HepG2 (cell line): ENCODE measurements around the gene SEC61B. TPM values are rescaled to one million over a fixed set of nuclear protein-coding genes. Genes with fewer than 3 reads are reported as not detected.
A peak's percentile ranks its signal among the peaks of the same experiment; 100 is the strongest.

ENCODE experiments used
- JUNB ChIP-seq: sonication (generic); formaldehyde crosslinking; IDR thresholded peaks from 2 replicates; pipeline ENCODE4 v1.8.0; 2022; ENCODE audit warnings: missing genetic modification reagents, mild to moderate bottlenecking, borderline replicate concordance
- NFATC3 ChIP-seq: sonication (generic); formaldehyde crosslinking; IDR thresholded peaks from 2 replicates; pipeline ENCODE4 v1.5.1; 2020; ENCODE audit warnings: mild to moderate bottlenecking, missing genetic modification reagents
- PAWR ChIP-seq: sonication (generic); formaldehyde crosslinking; IDR thresholded peaks from 2 replicates; pipeline ENCODE4 v1.4.0; 2020; ENCODE audit warnings: missing genetic modification reagents, mild to moderate bottlenecking, borderline replicate concordance
- ZFX ChIP-seq: sonication (generic); formaldehyde crosslinking; IDR thresholded peaks from 2 replicates; pipeline ENCODE4 v1.4.0; 2020; ENCODE audit warnings: mild to moderate bottlenecking, low read depth, missing genetic modification reagents, moderate library complexity
- ZNF143 ChIP-seq: sonication (generic); formaldehyde crosslinking; IDR thresholded peaks from 2 replicates; pipeline ENCODE4 v1.4.0; 2020; ENCODE audit warnings: missing genetic modification reagents
- ZNF17 ChIP-seq: sonication (generic); formaldehyde crosslinking; IDR thresholded peaks from 2 replicates; pipeline ENCODE4 v1.5.0; 2020; ENCODE audit warnings: mild to moderate bottlenecking, missing genetic modification reagents
- ZNF326 ChIP-seq: sonication (generic); formaldehyde crosslinking; IDR thresholded peaks from 2 replicates; pipeline ENCODE4 v1.4.0; 2020; ENCODE audit warnings: missing genetic modification reagents, borderline replicate concordance
- ZNF431 ChIP-seq: sonication (generic); formaldehyde crosslinking; IDR thresholded peaks from 2 replicates; pipeline ENCODE4 v1.9.0; 2022; ENCODE audit warnings: missing genetic modification reagents, low read depth, mild to moderate bottlenecking, borderline replicate concordance
- ZNF564 ChIP-seq: sonication (generic); formaldehyde crosslinking; IDR thresholded peaks from 2 replicates; pipeline ENCODE4 v1.8.1; 2023; ENCODE audit warnings: mild to moderate bottlenecking, missing genetic modification reagents
- ZNF773 ChIP-seq: sonication (generic); formaldehyde crosslinking; IDR thresholded peaks from 2 replicates; pipeline ENCODE4 v1.4.0; 2020; ENCODE audit warnings: missing genetic modification reagents, borderline replicate concordance
- polyA plus RNA-seq, 8 experiments: library from polyadenylated mRNA; depleted of rRNA in 3 of 8; stranded (reverse) in 7 of 8; unstranded in 1 of 8; fragments of >200 nt; fragmentation: Illumina TruSeq in 4 of 8; extraction: Trizol in 4 of 8; gene quantifications; 2 replicates each; pipeline versions ENCODE4 v1.2.1 to v1.2.3, GENCODE V29; 2011 to 2016; ENCODE audit warnings: low read depth in 4 of 8, missing spikeins in 1 of 8, mixed read lengths in 1 of 8; ENCODE audit not compliant: insufficient read depth in 1 of 8
- total RNA-seq, 5 experiments: library from RNA; depleted of rRNA; stranded (reverse); fragments of >200 nt; fragmentation: Illumina TruSeq; extraction: Trizol; gene quantifications; 2 replicates each; pipeline ENCODE4 v1.2.3, GENCODE V29; 2016; ENCODE audit warnings: low read depth in 1 of 5
- TF ChIP-seq, protein P1 (sequence below): sonication (generic); formaldehyde crosslinking; conservative IDR thresholded peaks from 2 replicates; pipeline ENCODE4 v1.4.0; 2020; ENCODE audit warnings: mild to moderate bottlenecking, missing genetic modification reagents, moderate library complexity
- TF ChIP-seq, protein P2 (sequence below): sonication (generic); formaldehyde crosslinking; IDR thresholded peaks from 2 replicates; pipeline ENCODE4 v1.4.0; 2020; ENCODE audit warnings: missing genetic modification reagents; ENCODE audit errors: not compliant biosample characterization
- TF ChIP-seq, protein P3 (sequence below): sonication (generic); formaldehyde crosslinking; IDR thresholded peaks from 2 replicates; pipeline ENCODE4 v1.4.0; 2020; ENCODE audit warnings: missing genetic modification reagents
- TF ChIP-seq, protein P4 (sequence below): IDR thresholded peaks from 2 replicates; pipeline ENCODE4 v1.6.1; 2012; ENCODE audit warnings: low read length, improper control_type of control experiment
- TF ChIP-seq, protein P5 (sequence below): sonication (generic); formaldehyde crosslinking; IDR thresholded peaks from 2 replicates; pipeline ENCODE4 v1.5.0; 2020; ENCODE audit warnings: missing genetic modification reagents

Gene SEC61B
- total and polyA plus RNA-seq, 2 of the 13 experiments (the other 11 are each of a cell fraction or from before 2014, with no cell fraction given): 191 to 368 TPM

DNA sequence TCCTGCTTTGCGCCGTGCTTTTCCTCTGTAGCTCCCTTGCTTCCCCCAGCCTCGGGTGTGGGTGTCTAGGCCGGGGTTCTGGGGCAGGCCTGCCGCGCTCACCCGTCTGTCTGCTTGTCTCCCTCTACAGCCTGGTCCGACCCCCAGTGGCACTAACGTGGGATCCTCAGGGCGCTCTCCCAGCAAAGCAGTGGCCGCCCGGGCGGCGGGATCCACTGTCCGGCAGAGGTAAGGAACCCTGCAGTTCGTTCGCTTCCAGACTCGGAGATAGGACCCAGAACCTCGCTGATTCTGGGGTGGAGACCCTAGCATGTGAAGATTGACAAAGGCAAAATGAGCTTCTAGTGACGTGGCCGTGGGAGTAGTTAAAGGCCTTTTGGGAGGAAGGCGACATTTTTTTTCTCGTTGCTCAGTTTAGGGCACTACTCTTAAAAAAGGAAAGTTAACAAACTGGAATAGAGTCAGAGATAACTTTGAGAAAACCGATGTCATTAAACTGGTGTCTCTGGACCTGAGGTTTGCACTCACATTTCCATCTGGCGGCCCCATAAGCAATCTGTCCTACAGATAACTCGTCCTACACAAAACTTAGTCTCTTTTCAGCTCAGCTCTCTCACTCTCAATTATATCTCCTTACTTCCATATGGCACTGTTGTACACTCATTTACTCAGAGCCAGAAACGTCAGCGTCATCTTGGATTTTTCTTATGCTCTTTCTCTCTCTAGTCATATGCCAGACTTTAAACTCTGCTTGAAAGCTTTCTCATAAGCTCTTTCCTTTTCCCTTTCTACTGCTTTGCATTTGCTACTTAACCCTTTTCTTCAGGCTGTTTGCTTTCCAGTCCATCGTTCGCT lies 561 bp downstream of the SEC61B start (continued):
- TF ChIP-seq, protein P1, sequence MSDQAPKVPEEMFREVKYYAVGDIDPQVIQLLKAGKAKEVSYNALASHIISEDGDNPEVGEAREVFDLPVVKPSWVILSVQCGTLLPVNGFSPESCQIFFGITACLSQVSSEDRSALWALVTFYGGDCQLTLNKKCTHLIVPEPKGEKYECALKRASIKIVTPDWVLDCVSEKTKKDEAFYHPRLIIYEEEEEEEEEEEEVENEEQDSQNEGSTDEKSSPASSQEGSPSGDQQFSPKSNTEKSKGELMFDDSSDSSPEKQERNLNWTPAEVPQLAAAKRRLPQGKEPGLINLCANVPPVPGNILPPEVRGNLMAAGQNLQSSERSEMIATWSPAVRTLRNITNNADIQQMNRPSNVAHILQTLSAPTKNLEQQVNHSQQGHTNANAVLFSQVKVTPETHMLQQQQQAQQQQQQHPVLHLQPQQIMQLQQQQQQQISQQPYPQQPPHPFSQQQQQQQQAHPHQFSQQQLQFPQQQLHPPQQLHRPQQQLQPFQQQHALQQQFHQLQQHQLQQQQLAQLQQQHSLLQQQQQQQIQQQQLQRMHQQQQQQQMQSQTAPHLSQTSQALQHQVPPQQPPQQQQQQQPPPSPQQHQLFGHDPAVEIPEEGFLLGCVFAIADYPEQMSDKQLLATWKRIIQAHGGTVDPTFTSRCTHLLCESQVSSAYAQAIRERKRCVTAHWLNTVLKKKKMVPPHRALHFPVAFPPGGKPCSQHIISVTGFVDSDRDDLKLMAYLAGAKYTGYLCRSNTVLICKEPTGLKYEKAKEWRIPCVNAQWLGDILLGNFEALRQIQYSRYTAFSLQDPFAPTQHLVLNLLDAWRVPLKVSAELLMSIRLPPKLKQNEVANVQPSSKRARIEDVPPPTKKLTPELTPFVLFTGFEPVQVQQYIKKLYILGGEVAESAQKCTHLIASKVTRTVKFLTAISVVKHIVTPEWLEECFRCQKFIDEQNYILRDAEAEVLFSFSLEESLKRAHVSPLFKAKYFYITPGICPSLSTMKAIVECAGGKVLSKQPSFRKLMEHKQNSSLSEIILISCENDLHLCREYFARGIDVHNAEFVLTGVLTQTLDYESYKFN (CRISPR knock-in tag): no peak
- TF ChIP-seq ZFX (CRISPR knock-in tag): no peak; the same call in 1 of the 2 replicates
- no peak for TF ChIP-seq ZNF143
- no peak for TF ChIP-seq PAWR
- TF ChIP-seq NFATC3 (CRISPR knock-in tag): no peak
- TF ChIP-seq, protein P2, sequence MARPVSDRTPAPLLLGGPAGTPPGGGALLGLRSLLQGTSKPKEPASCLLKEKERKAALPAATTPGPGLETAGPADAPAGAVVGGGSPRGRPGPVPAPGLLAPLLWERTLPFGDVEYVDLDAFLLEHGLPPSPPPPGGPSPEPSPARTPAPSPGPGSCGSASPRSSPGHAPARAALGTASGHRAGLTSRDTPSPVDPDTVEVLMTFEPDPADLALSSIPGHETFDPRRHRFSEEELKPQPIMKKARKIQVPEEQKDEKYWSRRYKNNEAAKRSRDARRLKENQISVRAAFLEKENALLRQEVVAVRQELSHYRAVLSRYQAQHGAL: no peak
- TF ChIP-seq, protein P3, sequence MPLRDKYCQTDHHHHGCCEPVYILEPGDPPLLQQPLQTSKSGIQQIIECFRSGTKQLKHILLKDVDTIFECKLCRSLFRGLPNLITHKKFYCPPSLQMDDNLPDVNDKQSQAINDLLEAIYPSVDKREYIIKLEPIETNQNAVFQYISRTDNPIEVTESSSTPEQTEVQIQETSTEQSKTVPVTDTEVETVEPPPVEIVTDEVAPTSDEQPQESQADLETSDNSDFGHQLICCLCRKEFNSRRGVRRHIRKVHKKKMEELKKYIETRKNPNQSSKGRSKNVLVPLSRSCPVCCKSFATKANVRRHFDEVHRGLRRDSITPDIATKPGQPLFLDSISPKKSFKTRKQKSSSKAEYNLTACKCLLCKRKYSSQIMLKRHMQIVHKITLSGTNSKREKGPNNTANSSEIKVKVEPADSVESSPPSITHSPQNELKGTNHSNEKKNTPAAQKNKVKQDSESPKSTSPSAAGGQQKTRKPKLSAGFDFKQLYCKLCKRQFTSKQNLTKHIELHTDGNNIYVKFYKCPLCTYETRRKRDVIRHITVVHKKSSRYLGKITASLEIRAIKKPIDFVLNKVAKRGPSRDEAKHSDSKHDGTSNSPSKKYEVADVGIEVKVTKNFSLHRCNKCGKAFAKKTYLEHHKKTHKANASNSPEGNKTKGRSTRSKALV (CRISPR knock-in tag): 0 out of 2 replicates have a peak, but pooled peaks have one; percentile 7
- no peak for TF ChIP-seq ZNF17 (CRISPR knock-in tag)
- TF ChIP-seq ZNF564 (CRISPR knock-in tag): no peak
- TF ChIP-seq, protein P4, sequence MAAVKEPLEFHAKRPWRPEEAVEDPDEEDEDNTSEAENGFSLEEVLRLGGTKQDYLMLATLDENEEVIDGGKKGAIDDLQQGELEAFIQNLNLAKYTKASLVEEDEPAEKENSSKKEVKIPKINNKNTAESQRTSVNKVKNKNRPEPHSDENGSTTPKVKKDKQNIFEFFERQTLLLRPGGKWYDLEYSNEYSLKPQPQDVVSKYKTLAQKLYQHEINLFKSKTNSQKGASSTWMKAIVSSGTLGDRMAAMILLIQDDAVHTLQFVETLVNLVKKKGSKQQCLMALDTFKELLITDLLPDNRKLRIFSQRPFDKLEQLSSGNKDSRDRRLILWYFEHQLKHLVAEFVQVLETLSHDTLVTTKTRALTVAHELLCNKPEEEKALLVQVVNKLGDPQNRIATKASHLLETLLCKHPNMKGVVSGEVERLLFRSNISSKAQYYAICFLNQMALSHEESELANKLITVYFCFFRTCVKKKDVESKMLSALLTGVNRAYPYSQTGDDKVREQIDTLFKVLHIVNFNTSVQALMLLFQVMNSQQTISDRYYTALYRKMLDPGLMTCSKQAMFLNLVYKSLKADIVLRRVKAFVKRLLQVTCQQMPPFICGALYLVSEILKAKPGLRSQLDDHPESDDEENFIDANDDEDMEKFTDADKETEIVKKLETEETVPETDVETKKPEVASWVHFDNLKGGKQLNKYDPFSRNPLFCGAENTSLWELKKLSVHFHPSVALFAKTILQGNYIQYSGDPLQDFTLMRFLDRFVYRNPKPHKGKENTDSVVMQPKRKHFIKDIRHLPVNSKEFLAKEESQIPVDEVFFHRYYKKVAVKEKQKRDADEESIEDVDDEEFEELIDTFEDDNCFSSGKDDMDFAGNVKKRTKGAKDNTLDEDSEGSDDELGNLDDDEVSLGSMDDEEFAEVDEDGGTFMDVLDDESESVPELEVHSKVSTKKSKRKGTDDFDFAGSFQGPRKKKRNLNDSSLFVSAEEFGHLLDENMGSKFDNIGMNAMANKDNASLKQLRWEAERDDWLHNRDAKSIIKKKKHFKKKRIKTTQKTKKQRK: no peak
- no peak for TF ChIP-seq JUNB
- TF ChIP-seq, protein P5, sequence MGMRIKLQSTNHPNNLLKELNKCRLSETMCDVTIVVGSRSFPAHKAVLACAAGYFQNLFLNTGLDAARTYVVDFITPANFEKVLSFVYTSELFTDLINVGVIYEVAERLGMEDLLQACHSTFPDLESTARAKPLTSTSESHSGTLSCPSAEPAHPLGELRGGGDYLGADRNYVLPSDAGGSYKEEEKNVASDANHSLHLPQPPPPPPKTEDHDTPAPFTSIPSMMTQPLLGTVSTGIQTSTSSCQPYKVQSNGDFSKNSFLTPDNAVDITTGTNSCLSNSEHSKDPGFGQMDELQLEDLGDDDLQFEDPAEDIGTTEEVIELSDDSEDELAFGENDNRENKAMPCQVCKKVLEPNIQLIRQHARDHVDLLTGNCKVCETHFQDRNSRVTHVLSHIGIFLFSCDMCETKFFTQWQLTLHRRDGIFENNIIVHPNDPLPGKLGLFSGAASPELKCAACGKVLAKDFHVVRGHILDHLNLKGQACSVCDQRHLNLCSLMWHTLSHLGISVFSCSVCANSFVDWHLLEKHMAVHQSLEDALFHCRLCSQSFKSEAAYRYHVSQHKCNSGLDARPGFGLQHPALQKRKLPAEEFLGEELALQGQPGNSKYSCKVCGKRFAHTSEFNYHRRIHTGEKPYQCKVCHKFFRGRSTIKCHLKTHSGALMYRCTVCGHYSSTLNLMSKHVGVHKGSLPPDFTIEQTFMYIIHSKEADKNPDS (CRISPR knock-in tag): no peak
- TF ChIP-seq ZNF431 (CRISPR knock-in tag): no peak
- no peak for TF ChIP-seq ZNF773
- TF ChIP-seq ZNF326: no peak
